ENCODE data around the gene MARVELD1. TPM values are rescaled to one million over a fixed set of nuclear protein-coding genes. Genes with fewer than 3 reads are reported as not detected.

The MARVELD1 gene
- polyA plus RNA-seq, 2 of the 4 experiments (the other 2 are of a cell fraction) = 29.1 to 31.7 TPM

DNA sequence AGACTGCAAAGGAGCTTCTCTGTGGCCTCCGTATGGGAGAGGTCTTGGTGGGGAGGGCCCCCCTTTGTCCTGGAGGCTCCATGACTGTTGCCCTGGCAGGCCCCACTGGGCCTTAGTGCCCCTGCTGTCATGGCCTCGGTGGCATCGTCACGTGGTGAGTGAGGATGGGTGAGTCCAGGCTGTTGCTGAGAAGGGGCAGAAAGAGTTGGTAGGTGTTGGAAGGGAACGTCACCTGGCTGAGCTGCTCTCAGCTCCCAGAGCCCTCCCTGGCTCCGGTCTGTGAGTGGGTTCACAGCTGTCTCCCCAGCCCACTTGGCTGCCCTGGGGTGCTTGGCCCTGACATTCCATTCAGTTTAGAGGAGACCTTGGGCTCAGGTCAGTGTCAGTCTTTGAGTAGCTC lies 42.2 kb downstream of the MARVELD1 start:
- FAIRE-seq (no peak), DNase-seq (ENCODE audit: low read depth in 1 of 2, low spot score in 1 of 2) (no peak), ATAC-seq (no peak)
- H3K9me3 ChIP-seq = no peaks in the 10 kb centered on the region
- TF ChIP-seq PHF8 (IDR thresholded peaks at IDR 0.05; ENCODE audit: borderline replicate concordance, low read depth) = no peak
- TF ChIP-seq KDM1A (IDR thresholded peaks at IDR 0.05; ENCODE audit: low read depth) = no peak
- TF ChIP-seq, protein P1, sequence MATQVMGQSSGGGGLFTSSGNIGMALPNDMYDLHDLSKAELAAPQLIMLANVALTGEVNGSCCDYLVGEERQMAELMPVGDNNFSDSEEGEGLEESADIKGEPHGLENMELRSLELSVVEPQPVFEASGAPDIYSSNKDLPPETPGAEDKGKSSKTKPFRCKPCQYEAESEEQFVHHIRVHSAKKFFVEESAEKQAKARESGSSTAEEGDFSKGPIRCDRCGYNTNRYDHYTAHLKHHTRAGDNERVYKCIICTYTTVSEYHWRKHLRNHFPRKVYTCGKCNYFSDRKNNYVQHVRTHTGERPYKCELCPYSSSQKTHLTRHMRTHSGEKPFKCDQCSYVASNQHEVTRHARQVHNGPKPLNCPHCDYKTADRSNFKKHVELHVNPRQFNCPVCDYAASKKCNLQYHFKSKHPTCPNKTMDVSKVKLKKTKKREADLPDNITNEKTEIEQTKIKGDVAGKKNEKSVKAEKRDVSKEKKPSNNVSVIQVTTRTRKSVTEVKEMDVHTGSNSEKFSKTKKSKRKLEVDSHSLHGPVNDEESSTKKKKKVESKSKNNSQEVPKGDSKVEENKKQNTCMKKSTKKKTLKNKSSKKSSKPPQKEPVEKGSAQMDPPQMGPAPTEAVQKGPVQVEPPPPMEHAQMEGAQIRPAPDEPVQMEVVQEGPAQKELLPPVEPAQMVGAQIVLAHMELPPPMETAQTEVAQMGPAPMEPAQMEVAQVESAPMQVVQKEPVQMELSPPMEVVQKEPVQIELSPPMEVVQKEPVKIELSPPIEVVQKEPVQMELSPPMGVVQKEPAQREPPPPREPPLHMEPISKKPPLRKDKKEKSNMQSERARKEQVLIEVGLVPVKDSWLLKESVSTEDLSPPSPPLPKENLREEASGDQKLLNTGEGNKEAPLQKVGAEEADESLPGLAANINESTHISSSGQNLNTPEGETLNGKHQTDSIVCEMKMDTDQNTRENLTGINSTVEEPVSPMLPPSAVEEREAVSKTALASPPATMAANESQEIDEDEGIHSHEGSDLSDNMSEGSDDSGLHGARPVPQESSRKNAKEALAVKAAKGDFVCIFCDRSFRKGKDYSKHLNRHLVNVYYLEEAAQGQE (IDR thresholded peaks at IDR 0.05) = no peak
- TF ChIP-seq RARB (CRISPR knock-in tag; IDR thresholded peaks at IDR 0.05) = no peak
- TF ChIP-seq NFE2L2 (conservative IDR thresholded peaks at IDR 0.05; ENCODE audit: low read length) = no peak
- TF ChIP-seq HOXB13 (CRISPR knock-in tag; IDR thresholded peaks at IDR 0.05; ENCODE audit: low read depth) = no peak
- TF ChIP-seq JUN (IDR thresholded peaks at IDR 0.05) = no peak
- TF ChIP-seq, protein P2, sequence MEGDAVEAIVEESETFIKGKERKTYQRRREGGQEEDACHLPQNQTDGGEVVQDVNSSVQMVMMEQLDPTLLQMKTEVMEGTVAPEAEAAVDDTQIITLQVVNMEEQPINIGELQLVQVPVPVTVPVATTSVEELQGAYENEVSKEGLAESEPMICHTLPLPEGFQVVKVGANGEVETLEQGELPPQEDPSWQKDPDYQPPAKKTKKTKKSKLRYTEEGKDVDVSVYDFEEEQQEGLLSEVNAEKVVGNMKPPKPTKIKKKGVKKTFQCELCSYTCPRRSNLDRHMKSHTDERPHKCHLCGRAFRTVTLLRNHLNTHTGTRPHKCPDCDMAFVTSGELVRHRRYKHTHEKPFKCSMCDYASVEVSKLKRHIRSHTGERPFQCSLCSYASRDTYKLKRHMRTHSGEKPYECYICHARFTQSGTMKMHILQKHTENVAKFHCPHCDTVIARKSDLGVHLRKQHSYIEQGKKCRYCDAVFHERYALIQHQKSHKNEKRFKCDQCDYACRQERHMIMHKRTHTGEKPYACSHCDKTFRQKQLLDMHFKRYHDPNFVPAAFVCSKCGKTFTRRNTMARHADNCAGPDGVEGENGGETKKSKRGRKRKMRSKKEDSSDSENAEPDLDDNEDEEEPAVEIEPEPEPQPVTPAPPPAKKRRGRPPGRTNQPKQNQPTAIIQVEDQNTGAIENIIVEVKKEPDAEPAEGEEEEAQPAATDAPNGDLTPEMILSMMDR (IDR thresholded peaks at IDR 0.05) = no peak
- TF ChIP-seq FOXS1 (CRISPR knock-in tag; IDR thresholded peaks at IDR 0.05) = no peak
- no peak for TF ChIP-seq ESRRA (IDR thresholded peaks at IDR 0.05; ENCODE audit: borderline replicate concordance, low read length)
- TF ChIP-seq ZSCAN20 (CRISPR knock-in tag; IDR thresholded peaks at IDR 0.05) = no peak
- TF ChIP-seq, protein P3, sequence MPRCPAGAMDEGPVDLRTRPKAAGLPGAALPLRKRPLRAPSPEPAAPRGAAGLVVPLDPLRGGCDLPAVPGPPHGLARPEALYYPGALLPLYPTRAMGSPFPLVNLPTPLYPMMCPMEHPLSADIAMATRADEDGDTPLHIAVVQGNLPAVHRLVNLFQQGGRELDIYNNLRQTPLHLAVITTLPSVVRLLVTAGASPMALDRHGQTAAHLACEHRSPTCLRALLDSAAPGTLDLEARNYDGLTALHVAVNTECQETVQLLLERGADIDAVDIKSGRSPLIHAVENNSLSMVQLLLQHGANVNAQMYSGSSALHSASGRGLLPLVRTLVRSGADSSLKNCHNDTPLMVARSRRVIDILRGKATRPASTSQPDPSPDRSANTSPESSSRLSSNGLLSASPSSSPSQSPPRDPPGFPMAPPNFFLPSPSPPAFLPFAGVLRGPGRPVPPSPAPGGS (IDR thresholded peaks at IDR 0.05) = no peak
- TF ChIP-seq ZC3H11A (IDR thresholded peaks at IDR 0.05) = no peak
- TF ChIP-seq HEYL (CRISPR knock-in tag; IDR thresholded peaks at IDR 0.05) = no peak
- TF ChIP-seq CBX2 (IDR thresholded peaks at IDR 0.05; ENCODE audit: borderline replicate concordance, low read depth) = no peak
- TF ChIP-seq ZFP36 (IDR thresholded peaks at IDR 0.05; ENCODE audit: borderline replicate concordance, partially characterized antibody) = no peak
- no peak for TF ChIP-seq SMC3 (IDR thresholded peaks at IDR 0.05)
- H3K4me3 ChIP-seq = no peak overlapping the region
- POLR2A ChIA-PET = no interaction called here
- CTCF ChIA-PET = interaction anchor here (2.5 to 3.9 kb wide), 3 partner anchors 11 to 114 kb away, joined by 9 to 18 read pairs (median 16); no protein-coding TSS in a partner anchor
- H3K4me2 ChIP-seq = no peak overlapping the region
- 89% methylated on average over 5 of the region's 6 CpGs for WGBS (ENCODE audit: missing lambda C conversion rate)
- no peak overlapping the region for H3K27ac ChIP-seq
- no peaks in the 10 kb centered on the region for H3K4me1 ChIP-seq

DNA sequence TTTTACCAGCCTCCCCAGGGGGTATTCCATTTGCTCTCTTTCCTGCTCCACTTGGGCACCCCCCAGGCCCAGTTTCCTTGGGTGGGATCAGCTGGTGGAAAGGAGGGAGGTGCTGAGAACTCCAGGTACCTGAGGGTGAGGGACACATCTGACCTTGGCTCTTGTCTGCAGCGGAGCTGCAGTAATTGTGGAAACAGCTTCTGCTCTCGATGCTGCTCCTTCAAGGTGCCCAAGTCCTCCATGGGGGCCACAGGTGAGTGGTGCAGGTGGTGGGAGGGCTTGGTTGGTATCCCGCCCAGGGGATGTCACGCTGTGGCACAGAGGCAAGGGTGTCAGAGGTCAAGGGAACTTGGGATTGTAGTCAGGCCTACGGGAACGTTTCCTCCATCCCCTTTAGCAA lies 43.9 kb downstream of the MARVELD1 start:
- Histone ChIP-seq H3K4me3 (no peak overlapping the region), H3K27ac (no peak overlapping the region), H3K9me3 (no peaks in the 10 kb centered on the region), H3K4me2 (no peak overlapping the region), H3K4me1 (no peaks in the 10 kb centered on the region)
- no peak for ATAC-seq
- ChIA-PET POLR2A (interaction anchor here (0.7 kb wide), 1 partner anchor 812 kb away, joined by 4 read pairs; no protein-coding TSS in a partner anchor), CTCF (interaction anchor here (0.7 to 3.8 kb wide), 13 partner anchors 8 to 288 kb away, joined by 3 to 46 read pairs (median 4); no protein-coding TSS in a partner anchor)
- no peak for DNase-seq (ENCODE audit: low read depth in 1 of 2, low spot score in 1 of 2)
- WGBS (ENCODE audit: missing lambda C conversion rate) = 88% methylated on average over 6 of the region's 6 CpGs
- no peak for FAIRE-seq
- no peak for TF ChIP-seq NPAS2 (CRISPR knock-in tag; IDR thresholded peaks at IDR 0.05; ENCODE audit: borderline replicate concordance)
- TF ChIP-seq, protein P4, sequence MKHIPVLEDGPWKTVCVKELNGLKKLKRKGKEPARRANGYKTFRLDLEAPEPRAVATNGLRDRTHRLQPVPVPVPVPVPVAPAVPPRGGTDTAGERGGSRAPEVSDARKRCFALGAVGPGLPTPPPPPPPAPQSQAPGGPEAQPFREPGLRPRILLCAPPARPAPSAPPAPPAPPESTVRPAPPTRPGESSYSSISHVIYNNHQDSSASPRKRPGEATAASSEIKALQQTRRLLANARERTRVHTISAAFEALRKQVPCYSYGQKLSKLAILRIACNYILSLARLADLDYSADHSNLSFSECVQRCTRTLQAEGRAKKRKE (CRISPR knock-in tag; IDR thresholded peaks at IDR 0.05; ENCODE audit: low read depth) = no peak
- TF ChIP-seq, protein P3 (IDR thresholded peaks at IDR 0.05) = no peak
- no peak for TF ChIP-seq HOXB13 (CRISPR knock-in tag; IDR thresholded peaks at IDR 0.05; ENCODE audit: low read depth)
- TF ChIP-seq RFX5 (IDR thresholded peaks at IDR 0.05) = no peak
- TF ChIP-seq CEBPB (IDR thresholded peaks at IDR 0.05) = no peak
- TF ChIP-seq SMC3 (IDR thresholded peaks at IDR 0.05) = no peak
- no peak for TF ChIP-seq HEYL (CRISPR knock-in tag; IDR thresholded peaks at IDR 0.05)
- TF ChIP-seq EP300 (IDR thresholded peaks at IDR 0.05) = no peak
- TF ChIP-seq, protein P5, sequence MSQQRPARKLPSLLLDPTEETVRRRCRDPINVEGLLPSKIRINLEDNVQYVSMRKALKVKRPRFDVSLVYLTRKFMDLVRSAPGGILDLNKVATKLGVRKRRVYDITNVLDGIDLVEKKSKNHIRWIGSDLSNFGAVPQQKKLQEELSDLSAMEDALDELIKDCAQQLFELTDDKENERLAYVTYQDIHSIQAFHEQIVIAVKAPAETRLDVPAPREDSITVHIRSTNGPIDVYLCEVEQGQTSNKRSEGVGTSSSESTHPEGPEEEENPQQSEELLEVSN (IDR thresholded peaks at IDR 0.05; ENCODE audit: borderline replicate concordance, low read depth) = no peak
- TF ChIP-seq HOXA7 (CRISPR knock-in tag; IDR thresholded peaks at IDR 0.05) = no peak
- TF ChIP-seq, protein P2 (IDR thresholded peaks at IDR 0.05) = no peak
- TF ChIP-seq CHD2 (IDR thresholded peaks at IDR 0.05; ENCODE audit: low read length, partially characterized antibody) = no peak
